Middle frontal gyrus (tissue), 1 donor: ENCODE results near the gene BMP6.
"Not testable (repeated sequence)": the region's sequence is repeated elsewhere in the genome, so short reads cannot be mapped to it uniquely, and the experiment has no call there.

Experiments
- DNase-seq: peaks from one replicate; pipeline ENCODE4 v3.0.0-alpha.2; 2015; ENCODE audit warnings: low spot score; ENCODE audit errors: extremely low spot score

The BMP6 gene

GRCh38 chr6:7882505-7883257, 156.8 kb downstream of the BMP6 start:
- no peak for DNase-seq

DNA sequence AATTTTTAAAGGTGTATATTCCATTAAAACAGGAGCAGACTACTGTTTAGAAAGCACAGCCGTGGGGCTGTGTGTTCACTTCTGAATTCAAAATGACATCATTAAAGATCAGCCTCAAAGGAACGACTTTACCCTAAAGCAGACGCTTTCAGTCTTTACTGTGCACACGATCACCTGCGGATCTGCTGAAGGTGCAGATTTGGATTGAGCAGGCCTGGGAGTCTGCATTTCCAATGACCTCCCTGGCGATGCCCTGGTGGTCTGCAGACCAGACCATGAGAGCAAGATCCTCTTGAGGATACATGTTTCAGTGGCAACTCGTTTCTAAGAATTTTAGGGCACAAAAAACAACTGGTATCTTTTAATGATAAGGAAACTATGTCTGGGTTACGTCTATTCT, 157.5 kb downstream of the BMP6 start:
- no peak for DNase-seq

DNA sequence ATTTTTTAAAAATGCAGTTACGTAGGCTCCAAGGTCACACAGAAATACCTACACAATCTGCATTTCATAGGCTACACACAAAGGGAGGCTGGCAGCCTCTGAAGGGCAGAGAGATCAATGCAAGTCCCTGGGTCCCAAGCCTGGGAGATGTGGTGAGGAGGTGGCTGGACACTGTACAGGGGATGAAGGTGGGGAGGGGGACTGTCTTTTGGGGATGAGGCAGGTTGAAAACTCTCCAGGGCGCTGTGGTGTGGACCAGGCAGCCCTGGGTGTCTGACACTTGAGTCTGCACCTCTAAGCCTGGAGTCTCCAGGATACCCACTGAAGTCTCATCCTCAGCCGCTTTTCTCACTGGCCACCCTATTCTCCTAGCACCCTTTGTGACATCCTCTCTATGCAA, 160.2 kb downstream of the BMP6 start:
- DNase-seq = no peak

- no peak for DNase-seq
These were observed 161.5 kb downstream of the BMP6 start for GRCh38 chr6:7887278-7887991.

DNA sequence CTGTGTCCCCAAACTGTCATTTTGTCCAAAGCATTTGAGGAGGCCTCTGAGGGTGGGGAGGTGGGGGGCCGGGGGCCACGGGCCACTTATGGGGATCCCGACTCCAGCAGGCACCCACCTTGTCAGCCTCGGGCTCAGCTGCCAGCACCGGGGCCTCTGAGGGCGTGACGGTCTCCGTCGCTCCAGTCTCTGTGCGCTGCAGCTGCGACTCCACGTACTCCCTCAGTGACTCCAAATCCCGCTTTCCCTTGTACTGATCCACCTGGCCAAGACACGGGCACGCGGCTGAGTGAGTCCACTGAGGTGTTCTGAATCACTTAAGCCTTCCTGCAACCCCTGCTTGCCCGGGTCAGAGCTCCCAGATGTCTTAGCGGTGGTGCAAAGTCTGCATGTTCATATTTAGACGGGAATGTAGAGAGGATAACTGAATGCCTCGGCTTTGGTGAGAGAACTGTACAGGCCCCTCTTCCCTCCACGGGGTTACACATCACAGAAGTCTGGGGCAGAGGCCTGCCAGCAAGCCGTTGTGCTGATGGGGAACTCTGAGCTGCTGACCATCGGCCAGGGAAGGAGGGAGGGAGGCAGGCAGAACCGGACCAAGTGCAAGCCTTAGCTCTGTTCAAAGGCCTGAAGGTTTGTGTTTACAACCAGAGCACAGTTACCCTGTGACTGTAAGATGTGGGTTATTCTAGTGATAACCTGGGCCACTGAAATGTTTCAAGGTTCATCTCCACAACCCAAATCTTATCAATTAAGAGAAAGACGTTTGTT, 162.9 kb downstream of the BMP6 start:
- no peak for DNase-seq

DNA sequence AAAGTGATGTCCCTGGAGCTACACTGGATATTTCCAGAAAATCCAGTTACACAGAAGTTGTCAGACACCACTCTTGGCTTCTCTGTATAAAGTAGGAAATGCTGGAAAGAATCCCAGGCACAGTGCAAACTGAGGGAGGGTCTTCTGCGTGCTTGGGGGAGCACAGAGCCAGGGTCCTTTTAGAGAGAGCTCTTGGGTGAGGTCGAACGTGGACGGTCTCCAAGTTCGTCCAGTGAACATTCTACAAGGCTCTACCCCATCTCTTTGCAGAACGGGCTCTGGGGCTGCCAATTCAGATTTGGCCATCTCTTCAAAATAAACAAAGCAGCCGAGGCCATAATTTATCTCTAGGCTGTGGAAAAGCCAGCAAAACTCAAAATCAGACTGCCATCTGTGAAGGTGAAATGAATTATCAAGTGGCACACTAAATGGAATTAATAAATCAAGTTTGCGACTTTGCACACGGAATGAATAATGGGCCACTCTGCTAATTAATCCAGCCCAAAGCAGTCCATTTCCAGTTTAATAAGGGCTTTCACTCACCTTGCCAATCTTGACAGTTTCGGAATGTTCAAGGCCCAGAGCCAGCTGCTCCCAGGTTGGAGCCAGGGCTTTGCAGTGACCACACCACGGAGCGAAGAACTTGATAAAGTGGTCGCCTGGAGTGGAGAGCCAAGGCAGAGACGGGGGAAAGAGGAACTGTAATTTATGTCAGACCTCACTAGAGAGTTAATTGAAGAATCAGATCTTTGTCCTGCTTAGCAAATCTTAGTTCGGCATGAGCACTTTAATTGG, 165.4 kb downstream of the BMP6 start:
- DNase-seq = no peak

DNA sequence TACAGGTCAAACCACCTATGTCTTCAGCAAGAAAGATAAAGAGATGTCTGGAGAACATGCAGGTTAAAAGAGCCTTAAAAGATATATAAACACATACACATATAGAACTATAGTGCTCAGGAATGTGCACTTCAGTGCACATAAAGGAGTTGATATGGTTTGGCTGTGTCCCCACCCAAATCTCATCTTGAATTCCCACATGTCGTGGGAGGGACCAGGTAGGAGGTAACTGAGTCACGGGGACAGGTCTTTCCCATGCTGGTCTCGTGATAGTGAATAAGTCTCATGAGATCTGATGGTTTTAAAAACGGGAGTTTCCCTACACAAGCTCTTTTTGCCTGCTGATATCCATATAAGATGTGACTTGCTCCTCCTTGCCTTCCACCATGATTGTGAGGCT, 166.5 kb downstream of the BMP6 start:
- DNase-seq = not testable (repeated sequence)

DNA sequence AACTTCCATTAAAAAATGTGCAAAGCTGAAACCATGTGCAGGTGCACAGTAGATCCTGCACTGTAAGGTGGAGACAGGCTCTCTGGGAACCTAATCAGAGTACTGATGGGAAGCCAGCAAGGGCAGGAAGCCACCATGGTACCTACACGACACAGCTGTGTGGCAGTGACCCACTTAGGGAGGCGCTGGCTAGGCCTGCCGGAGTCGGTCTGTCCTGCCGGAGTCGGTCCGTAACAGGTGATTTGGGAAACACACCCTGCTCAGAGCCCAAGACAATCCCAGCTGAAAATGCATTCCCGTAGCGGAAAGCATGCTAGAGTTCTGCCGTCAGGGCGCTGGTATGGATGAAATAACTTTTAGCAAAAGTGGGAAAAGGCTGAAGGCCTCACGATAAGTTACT, 167.4 kb downstream of the BMP6 start:
- no peak for DNase-seq

DNA sequence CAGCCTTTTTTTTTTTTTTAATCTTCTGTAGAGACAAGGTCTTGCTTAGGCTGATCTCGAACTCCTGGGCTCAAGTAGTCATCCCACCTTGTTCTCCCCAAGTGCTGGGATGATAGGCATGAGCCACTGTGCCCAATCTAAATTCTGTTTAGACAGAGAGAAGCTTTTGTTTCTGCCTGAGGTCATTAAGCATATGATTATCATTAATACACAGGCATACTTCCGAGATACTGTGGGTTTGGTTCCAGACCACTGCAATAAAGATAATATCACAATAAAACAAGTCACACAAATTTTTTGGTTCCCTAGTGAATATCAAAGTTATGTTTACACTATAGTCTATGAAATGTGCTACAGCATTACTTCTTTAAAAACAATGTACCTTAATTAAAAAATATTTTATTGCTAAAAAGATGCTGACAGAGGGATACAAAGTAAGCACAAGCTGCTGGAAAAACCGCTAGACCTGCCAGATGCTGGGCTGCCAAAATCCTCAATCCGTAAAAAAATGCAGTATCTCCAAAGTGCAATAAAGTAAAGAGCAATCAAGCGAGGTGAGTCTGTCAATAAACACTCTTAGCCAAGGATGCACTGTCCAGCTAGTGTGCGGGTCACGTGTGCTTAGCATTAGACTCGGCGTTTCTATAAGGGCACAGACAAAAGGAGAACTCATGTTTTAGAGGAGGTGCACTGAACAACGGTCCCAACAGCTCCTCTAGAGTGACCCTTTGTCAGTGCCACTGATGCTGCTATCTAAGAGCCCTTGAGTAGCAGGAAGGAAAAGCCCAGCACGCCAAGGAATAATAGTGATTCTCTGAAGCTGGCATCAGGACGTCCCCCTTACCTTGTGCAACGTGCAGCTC, 168.6 kb downstream of the BMP6 start:
- no peak for DNase-seq

- no peak for DNase-seq
These were observed 169.2 kb downstream of the BMP6 start for GRCh38 chr6:7895125-7895423.

DNA sequence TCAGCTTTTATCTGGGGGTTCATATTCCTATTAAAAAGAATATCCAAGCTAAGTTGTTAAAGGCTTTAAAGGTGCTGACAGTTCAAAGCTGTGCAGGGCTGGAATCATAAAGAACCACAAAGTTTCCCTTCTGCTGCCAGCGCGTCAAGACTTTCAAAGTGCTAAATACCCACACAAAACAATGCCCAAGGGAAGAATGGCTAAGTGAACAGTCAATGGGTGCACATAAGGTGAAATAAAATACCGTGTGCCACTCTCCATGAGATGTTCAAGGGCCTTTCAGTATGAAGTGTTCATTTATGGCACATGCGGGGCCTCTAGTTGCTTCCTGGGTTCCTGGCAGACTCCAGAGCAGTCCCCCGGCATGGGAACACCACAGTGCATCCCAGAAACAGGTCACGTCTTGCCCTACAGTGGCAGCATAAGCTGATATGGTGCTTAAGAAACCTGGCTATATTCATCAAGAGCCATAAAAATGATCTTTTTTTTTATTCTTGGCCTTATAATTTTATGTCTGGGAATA, 170.6 kb downstream of the BMP6 start:
- DNase-seq = no peak

DNA sequence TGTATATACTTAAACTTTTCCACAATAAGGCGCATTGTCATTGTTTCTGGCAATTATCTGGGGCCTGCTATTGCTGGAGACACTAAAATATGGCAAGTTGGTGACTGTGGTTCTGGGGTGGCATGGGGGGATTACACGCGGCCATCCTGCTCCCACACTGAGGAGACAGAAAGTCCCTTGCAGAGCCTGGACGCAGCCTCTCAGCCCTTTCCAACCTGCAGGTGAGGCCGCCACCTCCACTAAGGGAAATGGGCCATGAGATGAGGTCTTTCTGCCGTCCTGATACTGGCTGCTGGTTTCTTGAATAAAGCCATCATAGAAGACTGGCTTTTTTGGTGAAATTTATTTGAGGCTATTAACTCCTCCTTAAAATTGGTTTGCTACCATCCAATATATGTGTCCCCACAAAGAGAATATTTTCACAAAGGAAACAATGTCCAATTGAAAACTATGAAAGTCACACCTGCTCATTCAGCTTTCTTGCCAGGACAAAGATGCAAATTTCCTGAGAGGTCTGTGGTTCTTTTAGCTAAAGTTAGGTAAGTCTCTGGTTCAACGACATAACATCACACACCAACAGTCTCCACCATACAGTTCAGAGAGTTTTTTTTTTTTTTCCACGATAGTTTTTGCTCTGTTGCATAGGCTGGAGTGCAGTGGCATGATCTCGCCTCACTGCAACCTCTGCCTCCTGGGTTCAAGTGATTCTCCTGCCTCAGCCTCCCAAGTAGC, 171.7 kb downstream of the BMP6 start:
- DNase-seq = no peak

DNA sequence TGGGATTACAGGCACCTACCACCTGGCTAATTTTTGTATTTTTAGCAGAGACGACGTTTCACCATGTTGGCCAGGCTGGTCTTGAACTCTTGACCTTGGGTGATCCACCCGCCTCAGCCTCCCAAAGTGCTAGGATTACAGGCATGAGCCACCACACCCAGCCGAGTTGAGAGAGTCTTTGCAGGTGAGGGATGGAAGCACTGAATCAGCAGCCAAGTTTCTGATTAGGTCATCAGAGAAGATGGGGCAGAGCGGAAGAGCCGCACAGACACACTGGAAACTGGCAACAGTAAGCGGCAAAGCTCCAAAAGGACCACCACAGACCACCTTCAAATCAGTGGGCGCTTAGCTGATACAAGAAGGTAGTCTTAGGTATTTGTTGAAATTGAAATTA, 172.3 kb downstream of the BMP6 start:
- not testable (repeated sequence) for DNase-seq

DNA sequence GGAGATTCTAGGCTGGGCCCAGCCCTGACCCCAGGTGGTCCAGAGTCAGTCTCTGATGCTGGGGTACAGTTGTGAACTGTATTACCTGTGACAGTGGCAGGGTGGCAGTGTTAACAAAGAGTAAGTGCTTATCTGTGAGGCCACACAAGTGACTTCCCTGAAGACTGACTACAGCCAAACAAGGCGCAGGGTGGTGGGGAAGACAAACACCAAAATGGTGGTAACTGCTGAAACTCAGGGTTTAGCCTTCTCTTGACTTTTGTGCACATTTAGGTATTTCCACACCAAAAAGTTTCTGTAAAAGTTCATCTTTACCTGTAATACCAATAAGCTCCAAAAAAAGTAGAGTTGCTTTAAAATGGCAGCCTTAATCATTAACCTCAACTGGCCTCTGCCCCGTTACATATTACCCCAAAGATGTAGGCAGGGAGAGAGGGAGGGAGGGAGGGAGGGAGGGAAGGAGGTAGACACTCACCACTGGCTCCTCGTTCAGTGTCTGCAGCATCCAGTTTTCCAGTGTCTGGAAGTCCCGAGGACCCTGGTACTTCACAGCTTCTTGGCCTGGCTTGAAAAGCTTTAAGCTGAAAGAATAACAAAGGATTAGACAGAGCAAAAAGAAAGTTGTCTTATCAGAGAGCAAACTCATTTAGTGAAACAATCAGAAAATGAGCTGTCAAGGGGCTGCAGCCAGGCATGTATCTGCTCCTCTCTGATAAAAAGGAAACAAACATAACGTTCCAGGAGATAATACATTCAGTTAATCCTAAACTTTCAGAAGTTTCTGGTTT, 173.4 kb downstream of the BMP6 start:
- DNase-seq = no peak

DNA sequence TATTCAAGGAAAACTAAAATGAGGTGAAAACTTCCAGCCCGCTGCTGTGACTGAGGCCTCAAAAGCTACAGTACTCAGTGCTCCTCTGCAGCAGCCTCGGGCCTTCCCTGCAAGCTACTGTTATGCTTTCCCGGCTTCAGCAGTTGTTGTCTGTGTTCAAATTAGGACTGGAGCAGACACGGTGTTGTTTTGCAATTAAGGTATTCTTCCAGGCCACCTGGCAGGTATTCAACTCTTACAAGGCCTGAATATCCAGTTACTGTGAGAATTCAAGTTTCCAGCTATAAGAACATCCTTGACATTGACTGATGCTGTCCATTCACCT, 174.0 kb downstream of the BMP6 start:
- DNase-seq = no peak

- DNase-seq = no peak
These were observed 174.7 kb downstream of the BMP6 start for GRCh38 chr6:7900621-7901020.

DNA sequence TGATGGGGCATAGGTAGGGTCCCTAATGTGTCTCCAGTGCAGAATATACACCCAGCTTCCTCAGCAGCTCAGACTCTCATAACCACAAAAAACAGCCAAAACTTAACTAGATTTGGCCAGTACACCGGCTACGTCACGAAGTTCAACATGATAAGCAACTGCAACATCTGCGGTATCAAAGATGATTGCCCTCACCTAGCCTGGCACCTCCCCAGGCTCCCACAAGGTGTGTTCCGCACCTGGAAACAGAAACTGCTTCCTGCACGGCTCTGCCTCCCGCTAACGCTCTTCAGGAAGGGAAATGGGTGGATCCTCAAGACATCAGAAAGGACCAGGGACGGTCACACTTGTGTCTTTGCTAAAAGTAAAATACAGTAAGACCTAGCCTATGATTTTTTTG, 175.2 kb downstream of the BMP6 start:
- DNase-seq = no peak

GRCh38 chr6:7901780-7902179, 175.9 kb downstream of the BMP6 start:
- no peak for DNase-seq

DNA sequence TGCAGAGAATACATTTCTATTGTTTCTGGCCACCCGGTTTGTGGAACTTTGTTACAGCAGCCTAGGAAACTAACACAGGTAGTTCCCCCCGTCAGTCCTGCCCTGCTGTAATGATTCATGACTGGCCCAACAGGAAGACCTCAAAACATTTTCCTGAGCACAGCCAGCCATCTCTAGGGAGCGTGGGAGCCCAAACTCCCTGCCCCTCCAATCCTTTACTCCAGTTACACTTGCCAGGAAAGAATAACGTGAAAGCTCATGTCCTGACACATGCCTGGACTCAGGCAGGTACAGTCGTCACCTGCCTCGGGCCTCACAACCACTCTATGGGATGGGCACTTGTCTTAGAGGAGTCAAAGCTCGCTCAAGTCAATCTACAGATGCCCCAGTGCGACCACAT, 176.3 kb downstream of the BMP6 start:
- no peak for DNase-seq
